Mesendoderm (in vitro differentiated cells): Measurements from ENCODE around the gene PTGR3.
A peak's percentile ranks its signal among the peaks of the same experiment; 100 is the strongest.

Source experiments
- DNase-seq: peaks from one replicate; pipeline ENCODE4 v3.0.0; 2013
- H2AK5ac ChIP-seq: 2 replicates; pipeline ENCODE4 v1.6.1; 2013; ENCODE audit warnings: low read length, inconsistent platforms
- H2BK120ac ChIP-seq: 2 replicates; pipeline ENCODE4 v1.6.1; 2013; ENCODE audit warnings: low read depth, mild to moderate bottlenecking, low read length, moderate library complexity, mixed read lengths
- H2BK15ac ChIP-seq: replicated peaks from 2 replicates; pipeline ENCODE4 v1.6.1; 2013; ENCODE audit warnings: low read depth, mild to moderate bottlenecking, moderate library complexity
- H2BK5ac ChIP-seq: 2 replicates; pipeline ENCODE4 v1.6.1; 2013; ENCODE audit warnings: low read length, inconsistent platforms
- H3K18ac ChIP-seq: 2 replicates; pipeline ENCODE4 v1.6.1; 2013; ENCODE audit warnings: mild to moderate bottlenecking, low read length, mixed read lengths
- H3K23ac ChIP-seq: one replicate; pipeline ENCODE4 v1.6.1; 2013; ENCODE audit warnings: low read length
- H3K27ac ChIP-seq: 2 replicates; pipeline ENCODE4 v1.5.1; 2013; ENCODE audit warnings: low read depth, mild to moderate bottlenecking, inconsistent platforms, low read length, moderate library complexity
- H3K27me3 ChIP-seq: 2 replicates; pipeline ENCODE4 v1.6.1; 2013; ENCODE audit warnings: low read length, control low read depth, mild to moderate bottlenecking, inconsistent platforms; ENCODE audit not compliant: insufficient read depth, poor library complexity
- H3K36me3 ChIP-seq: 2 replicates; pipeline ENCODE4 v1.6.1; 2013; ENCODE audit warnings: low read length, inconsistent platforms; ENCODE audit not compliant: control insufficient read depth, insufficient read depth
- H3K4ac ChIP-seq: one replicate; pipeline ENCODE4 v1.6.1; 2013; ENCODE audit warnings: low read depth, mild to moderate bottlenecking, low read length, moderate library complexity
- H3K4me1 ChIP-seq: 2 replicates; pipeline ENCODE4 v1.6.1; 2013; ENCODE audit warnings: low read depth, low read length, inconsistent platforms; ENCODE audit not compliant: control insufficient read depth
- H3K4me2 ChIP-seq: 2 replicates; pipeline ENCODE4 v1.6.1; 2013; ENCODE audit warnings: low read length
- H3K4me3 ChIP-seq: 2 replicates; pipeline ENCODE4 v1.5.1; 2013; ENCODE audit warnings: mild to moderate bottlenecking, low read length
- H3K56ac ChIP-seq: one replicate; pipeline ENCODE4 v1.6.1; 2013; ENCODE audit warnings: low read length
- H3K79me1 ChIP-seq: 2 replicates; pipeline ENCODE4 v1.6.1; 2013; ENCODE audit warnings: low read length, inconsistent platforms
- H3K79me2 ChIP-seq: 2 replicates; pipeline ENCODE4 v1.6.1; 2013; ENCODE audit warnings: mild to moderate bottlenecking, low read length; ENCODE audit not compliant: control insufficient read depth, insufficient read depth
- H3K9ac ChIP-seq: 2 replicates; pipeline ENCODE4 v1.6.1; 2013; ENCODE audit warnings: low read length, inconsistent platforms
- H4K5ac ChIP-seq: one replicate; pipeline ENCODE4 v1.6.1; 2013; ENCODE audit warnings: low read length
- H4K8ac ChIP-seq: one replicate; pipeline ENCODE4 v1.6.1; 2013; ENCODE audit warnings: low read depth, mild to moderate bottlenecking, control low read depth, low read length, moderate library complexity
- WGBS: extraction: QIAGEN DNeasy Blood & Tissue Kit; methylation state at CpG from one replicate; pipeline ENCODE4 v1.1.7; 2013; ENCODE audit warnings: low lambda C conversion rate, missing lambda C conversion rate; ENCODE audit not compliant: insufficient coverage; ENCODE audit errors: extremely low coverage; 5-methylcytosine and 5-hydroxymethylcytosine counted together

The PTGR3 gene

GRCh38 chr18:75165926-75166325 lies 43.0 kb downstream of the PTGR3 start:
- H3K4me1 ChIP-seq: no peaks in the 10 kb centered on the region
- H3K79me1 ChIP-seq: no peaks in the 10 kb centered on the region
- no peak overlapping the region for H3K9ac ChIP-seq
- no peak overlapping the region for H3K18ac ChIP-seq
- no peak overlapping the region for H3K4ac ChIP-seq
- H3K56ac ChIP-seq: no peak overlapping the region
- H3K4me2 ChIP-seq: no peak overlapping the region
- H3K4me3 ChIP-seq: no peak overlapping the region
- H2BK120ac ChIP-seq: no peak overlapping the region
- DNase-seq: no peak
- no peaks in the 10 kb centered on the region for H3K79me2 ChIP-seq
- H2AK5ac ChIP-seq: no peak overlapping the region
- no peak overlapping the region for H4K8ac ChIP-seq
- no peak overlapping the region for H3K23ac ChIP-seq
- no peaks in the 10 kb centered on the region for H3K27me3 ChIP-seq
- no peak overlapping the region for H2BK5ac ChIP-seq
- no peak overlapping the region for H3K27ac ChIP-seq
- no CpG with 5 or more reads among the region's 8 CpGs for WGBS
- no peak overlapping the region for H2BK15ac ChIP-seq
- H4K5ac ChIP-seq: no peak overlapping the region
- no peaks in the 10 kb centered on the region for H3K36me3 ChIP-seq

- no peak overlapping the region for H3K18ac ChIP-seq
- H4K5ac ChIP-seq: no peak overlapping the region
- no peak overlapping the region for H3K4me3 ChIP-seq
- H3K79me2 ChIP-seq: no peaks in the 10 kb centered on the region
- no peak overlapping the region for H3K27ac ChIP-seq
- no peaks in the 10 kb centered on the region for H3K79me1 ChIP-seq
- no peaks in the 10 kb centered on the region for H3K36me3 ChIP-seq
- H3K4ac ChIP-seq: no peak overlapping the region
- DNase-seq: no peak
- no peak overlapping the region for H3K56ac ChIP-seq
- H3K9ac ChIP-seq: no peak overlapping the region
- H2BK120ac ChIP-seq: no peak overlapping the region
- H2AK5ac ChIP-seq: no peak overlapping the region
- no peak overlapping the region for H3K4me2 ChIP-seq
- peaks cover 4% of the 10 kb centered on the region for H3K4me1 ChIP-seq
- WGBS: no CpG with 5 or more reads among the region's 3 CpGs
- no peaks in the 10 kb centered on the region for H3K27me3 ChIP-seq
- H3K23ac ChIP-seq: no peak overlapping the region
- H2BK15ac ChIP-seq: no peak overlapping the region
- H2BK5ac ChIP-seq: no peak overlapping the region
- H4K8ac ChIP-seq: no peak overlapping the region
Observed at GRCh38 chr18:75164479-75164878, 44.5 kb downstream of the PTGR3 start.

GRCh38 chr18:75163736-75164135 lies 45.2 kb downstream of the PTGR3 start:
- Histone ChIP-seq H3K4me2 (no peak overlapping the region), H3K4me3 (no peak overlapping the region), H3K23ac (no peak overlapping the region), H3K18ac (no peak overlapping the region), H2BK5ac (no peak overlapping the region), H3K56ac (no peak overlapping the region), H4K8ac (no peak overlapping the region), H3K36me3 (no peaks in the 10 kb centered on the region), H3K4me1 (peaks cover 6% of the 10 kb centered on the region), H2AK5ac (no peak overlapping the region), H2BK15ac (no peak overlapping the region), H4K5ac (no peak overlapping the region), H3K27ac (no peak overlapping the region), H3K9ac (no peak overlapping the region), H3K79me1 (no peaks in the 10 kb centered on the region), H3K27me3 (no peaks in the 10 kb centered on the region), H2BK120ac (no peak overlapping the region), H3K79me2 (no peaks in the 10 kb centered on the region), H3K4ac (no peak overlapping the region)
- no CpG with 5 or more reads among the region's 4 CpGs for WGBS
- no peak for DNase-seq

- Histone ChIP-seq H3K79me2 (no peaks in the 10 kb centered on the region), H4K8ac (no peak overlapping the region), H3K23ac (no peak overlapping the region), H2BK5ac (no peak overlapping the region), H2BK15ac (no peak overlapping the region), H3K56ac (no peak overlapping the region), H3K9ac (no peak overlapping the region), H3K4me2 (no peak overlapping the region), H2AK5ac (no peak overlapping the region), H3K4me1 (peaks cover 6% of the 10 kb centered on the region), H3K4ac (no peak overlapping the region), H3K4me3 (no peak overlapping the region), H3K18ac (no peak overlapping the region), H3K27ac (no peak overlapping the region), H4K5ac (no peak overlapping the region), H3K79me1 (no peaks in the 10 kb centered on the region), H2BK120ac (no peak overlapping the region), H3K27me3 (no peaks in the 10 kb centered on the region), H3K36me3 (no peaks in the 10 kb centered on the region)
- no peak for DNase-seq
- WGBS: no CpG with 5 or more reads among the region's 4 CpGs
Observed at GRCh38 chr18:75162978-75163377, 46.0 kb downstream of the PTGR3 start.

DNA sequence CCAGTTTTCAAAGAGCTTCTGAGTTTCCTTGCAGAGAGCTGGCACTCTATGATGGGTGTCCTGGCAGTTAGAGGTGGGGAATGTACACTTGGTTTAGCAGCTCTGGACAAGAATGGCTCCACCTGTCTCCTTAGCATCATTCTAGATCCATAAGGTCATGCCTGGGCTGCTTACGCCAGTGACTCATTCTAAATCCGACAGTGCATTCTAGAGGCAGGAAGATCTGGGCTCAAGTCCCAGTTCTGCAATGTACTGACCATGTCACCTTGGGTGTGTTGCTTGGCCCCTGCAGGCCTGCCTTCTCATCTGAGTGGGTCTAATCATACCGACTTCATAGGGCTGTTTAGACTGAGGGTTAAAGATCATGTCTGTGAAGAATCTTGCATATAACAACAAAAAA lies 46.5 kb downstream of the PTGR3 start:
- Histone ChIP-seq H4K5ac (no peak overlapping the region), H2BK15ac (no peak overlapping the region), H3K79me1 (no peaks in the 10 kb centered on the region), H3K4me3 (no peak overlapping the region), H3K18ac (no peak overlapping the region), H3K27ac (no peak overlapping the region), H2BK5ac (no peak overlapping the region), H3K4me2 (no peak overlapping the region), H3K9ac (no peak overlapping the region), H4K8ac (no peak overlapping the region), H2BK120ac (no peak overlapping the region), H3K79me2 (no peaks in the 10 kb centered on the region), H3K36me3 (no peaks in the 10 kb centered on the region), H2AK5ac (no peak overlapping the region), H3K23ac (no peak overlapping the region), H3K4me1 (peaks cover 6% of the 10 kb centered on the region), H3K56ac (no peak overlapping the region), H3K4ac (no peak overlapping the region), H3K27me3 (no peaks in the 10 kb centered on the region)
- WGBS: no CpG with 5 or more reads among the region's 3 CpGs
- no peak for DNase-seq

DNA sequence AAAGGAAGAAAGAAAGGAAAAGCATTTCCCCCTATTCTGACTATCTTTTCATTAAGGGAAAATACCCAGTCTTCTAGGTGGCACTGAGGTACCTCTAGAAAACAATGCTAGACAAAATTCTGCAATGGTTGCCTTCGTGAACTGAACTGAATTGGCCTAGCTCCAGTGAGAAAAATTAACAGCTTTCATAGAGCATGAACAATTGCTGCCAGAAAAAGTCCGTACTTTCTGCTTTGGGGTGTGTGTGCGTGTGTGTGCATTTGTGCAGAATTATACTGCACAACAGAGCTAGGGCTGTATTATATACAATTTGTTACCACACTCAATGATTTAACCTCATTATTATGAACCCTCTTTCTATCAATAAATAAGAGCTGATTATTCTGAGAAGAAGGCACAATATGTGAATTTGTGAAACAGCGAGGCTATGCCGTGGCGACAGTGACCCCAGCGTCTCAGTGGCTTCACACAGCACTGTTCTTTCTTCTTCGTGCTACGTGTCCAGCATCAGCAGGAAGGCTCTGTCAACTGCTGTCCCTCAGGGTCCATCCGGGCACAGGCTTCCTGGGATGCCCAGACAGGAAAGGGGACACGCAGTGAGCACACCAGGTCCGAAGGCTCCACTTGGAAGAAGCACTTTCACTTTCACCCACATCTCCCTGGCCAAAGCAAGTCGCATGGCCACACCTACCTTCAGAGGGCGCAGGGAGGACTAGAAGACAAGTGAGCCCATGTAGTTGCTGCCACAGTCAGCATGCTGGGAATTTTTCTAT lies 47.5 kb downstream of the PTGR3 start:
- no peak overlapping the region for H3K4me2 ChIP-seq
- no peaks in the 10 kb centered on the region for H3K36me3 ChIP-seq
- H3K27ac ChIP-seq: no peak overlapping the region
- no peaks in the 10 kb centered on the region for H3K79me1 ChIP-seq
- H2BK5ac ChIP-seq: no peak overlapping the region
- no peak overlapping the region for H2BK15ac ChIP-seq
- no peak overlapping the region for H4K8ac ChIP-seq
- peak; percentile 13 for DNase-seq
- H3K79me2 ChIP-seq: no peaks in the 10 kb centered on the region
- H3K18ac ChIP-seq: no peak overlapping the region
- WGBS: no CpG with 5 or more reads among the region's 14 CpGs
- no peak overlapping the region for H3K4me3 ChIP-seq
- no peak overlapping the region for H3K4ac ChIP-seq
- no peak overlapping the region for H4K5ac ChIP-seq
- no peak overlapping the region for H2BK120ac ChIP-seq
- H3K4me1 ChIP-seq: peaks cover 6% of the 10 kb centered on the region
- no peaks in the 10 kb centered on the region for H3K27me3 ChIP-seq
- H2AK5ac ChIP-seq: no peak overlapping the region
- no peak overlapping the region for H3K56ac ChIP-seq
- no peak overlapping the region for H3K9ac ChIP-seq
- H3K23ac ChIP-seq: no peak overlapping the region
